GM12875 (cell line): ENCODE results near the gene ERMAP.
"Not testable (repeated sequence)": the region's sequence is repeated elsewhere in the genome, so short reads cannot be mapped to it uniquely, and the experiment has no call there.

ENCODE experiments used
- H3K4me3 ChIP-seq: one replicate; pipeline ENCODE4 v1.5.1; 2011; ENCODE audit warnings: low read depth, low read length, control low read depth
- TF ChIP-seq, protein P1 (sequence below): IDR thresholded peaks from 2 replicates; pipeline ENCODE4 v1.5.1; 2011; ENCODE audit warnings: low read depth, mild to moderate bottlenecking, control low read depth, inconsistent platforms, low read length, moderate library complexity, borderline replicate concordance; ENCODE audit not compliant: insufficient read depth

The ERMAP gene

GRCh38 chr1:42806593-42806992, 10.3 kb upstream of the ERMAP start:
- TF ChIP-seq, protein P1, sequence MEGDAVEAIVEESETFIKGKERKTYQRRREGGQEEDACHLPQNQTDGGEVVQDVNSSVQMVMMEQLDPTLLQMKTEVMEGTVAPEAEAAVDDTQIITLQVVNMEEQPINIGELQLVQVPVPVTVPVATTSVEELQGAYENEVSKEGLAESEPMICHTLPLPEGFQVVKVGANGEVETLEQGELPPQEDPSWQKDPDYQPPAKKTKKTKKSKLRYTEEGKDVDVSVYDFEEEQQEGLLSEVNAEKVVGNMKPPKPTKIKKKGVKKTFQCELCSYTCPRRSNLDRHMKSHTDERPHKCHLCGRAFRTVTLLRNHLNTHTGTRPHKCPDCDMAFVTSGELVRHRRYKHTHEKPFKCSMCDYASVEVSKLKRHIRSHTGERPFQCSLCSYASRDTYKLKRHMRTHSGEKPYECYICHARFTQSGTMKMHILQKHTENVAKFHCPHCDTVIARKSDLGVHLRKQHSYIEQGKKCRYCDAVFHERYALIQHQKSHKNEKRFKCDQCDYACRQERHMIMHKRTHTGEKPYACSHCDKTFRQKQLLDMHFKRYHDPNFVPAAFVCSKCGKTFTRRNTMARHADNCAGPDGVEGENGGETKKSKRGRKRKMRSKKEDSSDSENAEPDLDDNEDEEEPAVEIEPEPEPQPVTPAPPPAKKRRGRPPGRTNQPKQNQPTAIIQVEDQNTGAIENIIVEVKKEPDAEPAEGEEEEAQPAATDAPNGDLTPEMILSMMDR, result no peak

DNA sequence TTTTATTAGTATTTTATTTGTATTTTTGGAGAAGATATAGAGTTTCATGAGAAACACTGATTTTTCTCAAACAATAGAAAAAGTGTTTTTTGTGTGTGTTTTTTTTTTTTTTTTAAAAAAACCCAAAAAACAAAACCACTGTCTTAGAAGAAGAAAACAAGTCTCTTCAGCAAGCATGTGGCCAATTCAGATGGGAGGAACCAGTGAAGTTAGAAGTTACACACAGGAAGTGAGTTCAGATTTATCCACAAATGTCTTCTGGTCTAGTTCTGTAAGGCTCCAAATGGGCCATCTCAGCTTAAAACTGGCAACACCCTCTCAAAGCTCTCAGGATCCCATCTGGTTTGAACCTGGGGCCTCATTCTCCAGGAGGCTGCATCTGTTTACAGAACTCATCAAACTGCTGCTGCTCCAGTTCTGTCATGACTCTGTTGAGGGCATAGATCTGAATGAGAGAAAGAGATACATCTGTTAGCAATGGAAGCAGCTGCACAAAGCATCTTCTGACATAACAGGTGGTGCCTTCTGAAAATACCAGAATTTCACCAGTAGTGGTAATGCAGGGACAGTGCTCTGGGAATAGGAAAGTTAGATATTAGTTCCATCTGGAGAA, 9.8 kb upstream of the ERMAP start:
- TF ChIP-seq, protein P1, result no peak
- no peak overlapping the region for H3K4me3 ChIP-seq

More at GRCh38 chr1:42806593-42806992, 10.3 kb upstream of the ERMAP start:
- no peak overlapping the region for H3K4me3 ChIP-seq

DNA sequence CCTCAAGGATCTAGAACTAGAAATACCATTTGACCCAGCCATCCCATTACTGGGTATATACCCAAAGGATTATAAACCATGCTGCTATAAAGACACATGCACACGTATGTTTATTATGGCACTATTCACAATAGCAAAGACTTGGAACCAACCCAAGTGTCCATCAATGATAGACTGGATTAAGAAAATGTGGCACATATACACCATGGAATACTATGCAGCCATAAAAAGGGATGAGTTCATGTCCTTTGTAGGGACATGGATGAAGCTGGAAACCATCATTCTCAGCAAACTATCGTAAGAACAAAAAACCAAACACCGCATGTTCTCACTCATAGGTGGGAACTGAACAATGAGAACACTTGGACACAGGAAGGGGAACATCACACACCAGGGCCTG, 2.1 kb upstream of the ERMAP start:
- H3K4me3 ChIP-seq, result not testable (repeated sequence)

GRCh38 chr1:42815941-42816584, 859 bp upstream of the ERMAP start:
- TF ChIP-seq, protein P1, result no peak
- peak overlapping the region; percentile 94 for H3K4me3 ChIP-seq

GRCh38 chr1:42817440-42817767, 482 bp downstream of the ERMAP start:
- H3K4me3 ChIP-seq, result peak overlapping the region; percentile 94
- TF ChIP-seq, protein P1, result no peak

DNA sequence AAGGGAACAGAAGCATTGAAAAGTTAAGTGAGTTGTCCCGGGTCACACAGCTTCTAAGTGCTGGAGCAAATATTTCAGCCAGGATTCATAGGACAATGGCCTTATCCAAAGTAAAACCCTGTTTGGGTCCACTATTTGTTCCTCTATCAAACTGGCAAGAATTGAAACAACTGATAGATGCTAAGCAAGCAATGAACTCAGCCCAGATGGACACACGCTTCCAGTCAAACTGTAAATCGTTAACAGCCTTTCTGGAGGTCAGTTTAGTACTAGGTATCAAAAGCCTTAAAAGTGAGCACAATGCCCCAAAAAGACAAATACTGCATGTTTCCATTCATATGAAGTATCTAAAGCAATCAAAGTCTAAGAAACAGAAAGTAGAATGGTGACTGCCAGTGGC, 1.1 kb downstream of the ERMAP start:
- H3K4me3 ChIP-seq, result no peak overlapping the region

GRCh38 chr1:42820813-42821212, 3.9 kb downstream of the ERMAP start:
- TF ChIP-seq, protein P1, result no peak
- no peak overlapping the region for H3K4me3 ChIP-seq

More for the DNA sequence above, 1.1 kb downstream of the ERMAP start:
- TF ChIP-seq, protein P1, result no peak
